ENCODE data around the gene UBTF.
"Not testable (repeated sequence)": the region's sequence is repeated elsewhere in the genome, so short reads cannot be mapped to it uniquely, and the experiment has no call there.

The UBTF gene

GRCh38 chr17:44241106-44241624, 21.7 kb upstream of the UBTF start:
- DNase-seq (ENCODE audit: low read depth in 2 of 2) = no peak

GRCh38 chr17:44237886-44238285, 18.4 kb upstream of the UBTF start:
- DNase-seq (ENCODE audit: low read depth in 2 of 2) = not testable (repeated sequence)

- DNase-seq (ENCODE audit: low read depth in 2 of 2) = no peak
Measured at GRCh38 chr17:44236444-44236991, 17.0 kb upstream of the UBTF start.

- no peak for DNase-seq (ENCODE audit: low read depth in 2 of 2)
Measured at GRCh38 chr17:44235583-44235936, 16.1 kb upstream of the UBTF start.

GRCh38 chr17:44233582-44233981, 14.1 kb upstream of the UBTF start:
- no peak for DNase-seq (ENCODE audit: low read depth in 2 of 2)

GRCh38 chr17:44232061-44232460, 12.6 kb upstream of the UBTF start:
- no peak for DNase-seq (ENCODE audit: low read depth in 2 of 2)

GRCh38 chr17:44230140-44230539, 10.7 kb upstream of the UBTF start:
- no peak for DNase-seq (ENCODE audit: low read depth in 2 of 2)

GRCh38 chr17:44229090-44229489, 9.6 kb upstream of the UBTF start:
- DNase-seq (ENCODE audit: low read depth in 2 of 2) = no peak

GRCh38 chr17:44223541-44224071, 4.1 kb upstream of the UBTF start:
- DNase-seq (ENCODE audit: low read depth in 2 of 2) = no peak

- no peak for DNase-seq (ENCODE audit: low read depth in 2 of 2)
Measured at GRCh38 chr17:44222112-44222869, 2.8 kb upstream of the UBTF start.

GRCh38 chr17:44221862-44222111, 2.3 kb upstream of the UBTF start:
- no peak for DNase-seq (ENCODE audit: low read depth in 2 of 2)

- DNase-seq (ENCODE audit: low read depth in 2 of 2) = peak in 1 of 2 donors; percentile 52
Measured at GRCh38 chr17:44221084-44221861, 1.8 kb upstream of the UBTF start.

- DNase-seq (ENCODE audit: low read depth in 2 of 2) = peak in 1 of 2 donors; percentile 43
Measured at GRCh38 chr17:44220213-44221083, 973 bp upstream of the UBTF start.

GRCh38 chr17:44219108-44219615, 313 bp downstream of the UBTF start:
- DNase-seq (ENCODE audit: low read depth in 2 of 2) = peak in 1 of 2 donors; percentile 61

- DNase-seq (ENCODE audit: low read depth in 2 of 2) = peak; percentile 77 to 81
Measured at GRCh38 chr17:44218344-44219107, 949 bp downstream of the UBTF start.

GRCh38 chr17:44217738-44218343, 1.6 kb downstream of the UBTF start:
- no peak for DNase-seq (ENCODE audit: low read depth in 2 of 2)

GRCh38 chr17:44216694-44217093, 2.8 kb downstream of the UBTF start:
- no peak for DNase-seq (ENCODE audit: low read depth in 2 of 2)

GRCh38 chr17:44216173-44216572, 3.3 kb downstream of the UBTF start:
- no peak for DNase-seq (ENCODE audit: low read depth in 2 of 2)

- no peak for DNase-seq (ENCODE audit: low read depth in 2 of 2)
Measured at GRCh38 chr17:44214896-44215295, 4.6 kb downstream of the UBTF start.

- no peak for DNase-seq (ENCODE audit: low read depth in 2 of 2)
Measured at GRCh38 chr17:44214230-44214494, 5.3 kb downstream of the UBTF start.
